ENCODE results near the gene RBM10. TPM values are rescaled to one million over a fixed set of nuclear protein-coding genes. Genes with fewer than 3 reads are reported as not detected.

Gene RBM10
- total RNA-seq, 1 experiment from 2014 or later = 55.8 TPM

DNA sequence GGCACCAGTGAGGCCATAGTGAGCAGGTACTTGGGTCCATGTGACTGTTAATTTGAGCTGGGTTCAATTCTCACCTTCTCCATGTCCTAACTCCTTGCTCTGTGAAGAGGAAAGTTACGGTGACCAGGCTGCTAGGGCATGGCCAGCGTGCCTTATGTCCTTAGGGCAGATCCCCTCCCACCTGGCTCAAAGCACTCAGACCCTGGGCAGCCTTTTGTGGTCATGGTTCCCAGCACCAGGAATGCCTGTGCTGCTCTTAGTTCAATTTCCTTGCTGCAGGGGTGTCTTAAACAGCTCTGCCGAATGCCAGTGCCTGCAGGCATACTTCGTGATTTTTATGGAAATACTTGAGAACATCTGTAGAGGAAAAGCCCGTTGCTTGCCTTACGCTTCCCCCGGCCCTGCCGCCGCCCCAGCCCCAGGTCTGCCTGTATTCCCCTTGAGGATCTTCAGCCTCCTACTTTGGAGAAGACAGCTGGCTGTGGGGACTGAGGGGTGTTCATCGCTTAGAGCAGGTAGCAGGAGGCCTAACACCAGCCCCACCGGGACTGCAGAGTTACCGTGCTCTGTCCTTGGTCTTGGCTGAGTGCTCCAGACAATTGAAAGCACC, 70.4 kb downstream of the RBM10 start:
- Histone ChIP-seq H3K79me1 (ENCODE audit: insufficient read depth, low read depth, low read length, poor library complexity, severe bottlenecking) (no peaks in the 10 kb centered on the region), H3K23me2 (ENCODE audit: insufficient read length, low read depth, low read length, poor library complexity, severe bottlenecking) (peaks cover 14% of the 10 kb centered on the region), H3K27me3 (ENCODE audit: insufficient read depth, low read length) (no peaks in the 10 kb centered on the region), H3K79me2 (ENCODE audit: insufficient read depth, low read length) (peaks cover 13% of the 10 kb centered on the region; the same call in 1 of the 2 replicates), H2AK5ac (ENCODE audit: insufficient read length, low read length) (no peak overlapping the region), H2BK12ac (ENCODE audit: insufficient read length, low read depth, low read length) (no peak overlapping the region), H4K91ac (ENCODE audit: insufficient read length, low read depth, low read length) (no peak overlapping the region), H2AFZ (ENCODE audit: low read length) (no peak overlapping the region), H3K56ac (ENCODE audit: insufficient read length, low read depth, low read length) (no peak overlapping the region), H2BK120ac (ENCODE audit: low read depth, low read length, poor library complexity, severe bottlenecking) (no peak overlapping the region), H2BK15ac (ENCODE audit: low read depth, low read length) (no peak overlapping the region), H3K4me2 (ENCODE audit: insufficient read depth, insufficient read length, low read length) (no peak overlapping the region), H3K27ac (ENCODE audit: insufficient read length, low read depth, low read length) (no peak overlapping the region), H4K8ac (replicated peaks; ENCODE audit: insufficient read length, low read depth, low read length) (no peak overlapping the region), H3T11ph (ENCODE audit: low read length) (no peak overlapping the region), H2BK5ac (ENCODE audit: insufficient read length, low read length) (no peak overlapping the region), H3K9me3 (ENCODE audit: control insufficient read depth, low read depth, low read length) (no peaks in the 10 kb centered on the region), H2BK20ac (ENCODE audit: low read depth, low read length, poor library complexity, severe bottlenecking) (no peak overlapping the region), H3K14ac (ENCODE audit: insufficient read depth, low read length) (no peak overlapping the region), H3K18ac (ENCODE audit: insufficient read length, low read depth, low read length) (no peak overlapping the region), H3K23ac (ENCODE audit: insufficient read length, low read depth, low read length) (no peak overlapping the region), H4K5ac (ENCODE audit: insufficient read length, low read depth, low read length) (no peak overlapping the region), H3K9ac (ENCODE audit: extremely low read depth, insufficient read length, low read length) (no peak overlapping the region), H4K20me1 (ENCODE audit: control insufficient read depth, insufficient read depth, insufficient read length) (no peaks in the 10 kb centered on the region), H3K4me1 (ENCODE audit: insufficient read depth, low read length) (peaks cover 5% of the 10 kb centered on the region; the same call in 1 of the 2 replicates), H3K4ac (ENCODE audit: low read depth, low read length) (no peak overlapping the region)
- no peak for DNase-seq
- Mint-ChIP-seq H3K9me3 (peaks cover 0 to 2% of the 10 kb centered on the region in 2 experiments; a peak in 2 of 5 replicates), H3K27me3 (ENCODE audit: low read depth) (no peaks in the 10 kb centered on the region; the same call in 1 of the 2 replicates), H3K4me1 (peaks cover 30 to 32% of the 10 kb centered on the region in 2 experiments), H3K4me3 (no peak overlapping the region; a peak in 1 of 5 replicates), H3K36me3 (ENCODE audit: insufficient read depth in 1 of 3, low read depth in 3 of 3) (peaks cover 55 to 71% (median 71%) of the 10 kb centered on the region in 3 experiments), H3K27ac (peak overlapping the region in 2 of 3 experiments; percentile 15 to 95; a peak in 2 of 7 replicates)
- WGBS (ENCODE audit: extremely low coverage, insufficient read length, low lambda C conversion rate) = no CpG with 5 or more reads among the region's 12 CpGs
- no peak for TF ChIP-seq CTCF (conservative IDR thresholded peaks at IDR 0.05)
